HepG2 (cell line): Measurements from ENCODE around the gene MAPK8. TPM values are rescaled to one million over a fixed set of nuclear protein-coding genes. Genes with fewer than 3 reads are reported as not detected.
A peak's percentile ranks its signal among the peaks of the same experiment; 100 is the strongest.

Experiments used
- ARID4A ChIP-seq: sonication (generic); formaldehyde crosslinking; IDR thresholded peaks from 2 replicates; pipeline ENCODE4 v1.5.0; 2020; ENCODE audit warnings: mild to moderate bottlenecking, missing genetic modification reagents, borderline replicate concordance
- ATAD3A ChIP-seq: sonication (generic); formaldehyde crosslinking; IDR thresholded peaks from 2 replicates; pipeline ENCODE4 v1.4.0; 2020; ENCODE audit warnings: missing genetic modification reagents
- IKZF4 ChIP-seq: sonication (generic); formaldehyde crosslinking; IDR thresholded peaks from 2 replicates; pipeline ENCODE4 v1.5.1; 2020; ENCODE audit warnings: borderline replicate concordance, mild to moderate bottlenecking, low read depth, missing genetic modification reagents; ENCODE audit errors: not compliant biosample characterization
- IRF9 ChIP-seq: sonication (generic); formaldehyde crosslinking; IDR thresholded peaks from 2 replicates; pipeline ENCODE4 v1.8.0; 2022; ENCODE audit warnings: missing genetic modification reagents, mild to moderate bottlenecking, borderline replicate concordance
- MEIS1 ChIP-seq: sonication (generic); formaldehyde crosslinking; IDR thresholded peaks from 2 replicates; pipeline ENCODE4 v1.9.0; 2021; ENCODE audit warnings: mild to moderate bottlenecking, missing genetic modification reagents, moderate library complexity, borderline replicate concordance
- MYNN ChIP-seq: sonication (generic); formaldehyde crosslinking; IDR thresholded peaks from 2 replicates; pipeline ENCODE4 v1.4.0; 2020; ENCODE audit warnings: mild to moderate bottlenecking, low read depth, missing genetic modification reagents
- NFYC ChIP-seq: IDR thresholded peaks from 2 replicates; pipeline ENCODE4 v1.6.1; 2016; ENCODE audit warnings: missing genetic modification reagents, missing compliant biosample characterization
- SIX1 ChIP-seq: sonication (generic); formaldehyde crosslinking; IDR thresholded peaks from 2 replicates; pipeline ENCODE4 v1.4.0; 2020; ENCODE audit warnings: missing genetic modification reagents, borderline replicate concordance
- SRF ChIP-seq: IDR thresholded peaks from 2 replicates; pipeline ENCODE4 v1.6.1; 2011; ENCODE audit warnings: mild to moderate bottlenecking, low read depth, low read length, moderate library complexity
- TBX3 ChIP-seq: fragments of 450-650 bp; IDR thresholded peaks from 2 replicates; pipeline ENCODE4 v1.6.1; 2017; ENCODE audit warnings: antibody characterized with exemption, mild to moderate bottlenecking, inconsistent platforms, borderline replicate concordance
- ZNF136 ChIP-seq: sonication (generic); formaldehyde crosslinking; IDR thresholded peaks from 2 replicates; pipeline ENCODE4 v1.8.1; 2022; ENCODE audit warnings: low read depth, mild to moderate bottlenecking, moderate library complexity, missing genetic modification reagents
- ZNF235 ChIP-seq: sonication (generic); formaldehyde crosslinking; IDR thresholded peaks from 2 replicates; pipeline ENCODE4 v1.8.1; 2023; ENCODE audit warnings: mild to moderate bottlenecking, missing genetic modification reagents, borderline replicate concordance
- ZNF30 ChIP-seq: sonication (generic); formaldehyde crosslinking; IDR thresholded peaks from 2 replicates; pipeline ENCODE4 v1.5.0; 2020; ENCODE audit warnings: mild to moderate bottlenecking, missing genetic modification reagents
- ZNF383 ChIP-seq: sonication (generic); formaldehyde crosslinking; IDR thresholded peaks from 2 replicates; pipeline ENCODE4 v1.4.0; 2020; ENCODE audit warnings: missing genetic modification reagents, mild to moderate bottlenecking, borderline replicate concordance
- ZNF550 ChIP-seq: sonication (generic); formaldehyde crosslinking; IDR thresholded peaks from 2 replicates; pipeline ENCODE4 v1.4.0; 2020; ENCODE audit warnings: mild to moderate bottlenecking, missing genetic modification reagents, borderline replicate concordance
- ZNF746 ChIP-seq: sonication (generic); formaldehyde crosslinking; IDR thresholded peaks from 2 replicates; pipeline ENCODE4 v1.8.0; 2022; ENCODE audit warnings: mild to moderate bottlenecking, missing genetic modification reagents
- ZZZ3 ChIP-seq: sonication (generic); formaldehyde crosslinking; IDR thresholded peaks from 2 replicates; pipeline ENCODE4 v1.4.0; 2020; ENCODE audit warnings: missing genetic modification reagents, mild to moderate bottlenecking, borderline replicate concordance
- polyA plus RNA-seq, 8 experiments: library from polyadenylated mRNA; depleted of rRNA in 3 of 8; stranded (reverse) in 7 of 8; unstranded in 1 of 8; fragments of >200 nt; fragmentation: Illumina TruSeq in 4 of 8; extraction: Trizol in 4 of 8; gene quantifications; 2 replicates each; pipeline versions ENCODE4 v1.2.1 to v1.2.3, GENCODE V29; 2011 to 2016; ENCODE audit warnings: low read depth in 4 of 8, missing spikeins in 1 of 8, mixed read lengths in 1 of 8; ENCODE audit not compliant: insufficient read depth in 1 of 8
- total RNA-seq, 5 experiments: library from RNA; depleted of rRNA; stranded (reverse); fragments of >200 nt; fragmentation: Illumina TruSeq; extraction: Trizol; gene quantifications; 2 replicates each; pipeline ENCODE4 v1.2.3, GENCODE V29; 2016; ENCODE audit warnings: low read depth in 1 of 5
- TF ChIP-seq, protein P1 (sequence below): sonication (generic); formaldehyde crosslinking; IDR thresholded peaks from 2 replicates; pipeline ENCODE4 v1.4.0; 2020; ENCODE audit warnings: missing genetic modification reagents
- TF ChIP-seq, protein P2 (sequence below): sonication (generic); formaldehyde crosslinking; IDR thresholded peaks from 2 replicates; pipeline ENCODE4 v1.4.0; 2020; ENCODE audit warnings: mild to moderate bottlenecking, low read depth, missing genetic modification reagents

The MAPK8 gene
- total and polyA plus RNA-seq, 2 of the 13 experiments (the other 11 are each of a cell fraction or from before 2014, with no cell fraction given): 41.6 to 47.3 TPM

DNA sequence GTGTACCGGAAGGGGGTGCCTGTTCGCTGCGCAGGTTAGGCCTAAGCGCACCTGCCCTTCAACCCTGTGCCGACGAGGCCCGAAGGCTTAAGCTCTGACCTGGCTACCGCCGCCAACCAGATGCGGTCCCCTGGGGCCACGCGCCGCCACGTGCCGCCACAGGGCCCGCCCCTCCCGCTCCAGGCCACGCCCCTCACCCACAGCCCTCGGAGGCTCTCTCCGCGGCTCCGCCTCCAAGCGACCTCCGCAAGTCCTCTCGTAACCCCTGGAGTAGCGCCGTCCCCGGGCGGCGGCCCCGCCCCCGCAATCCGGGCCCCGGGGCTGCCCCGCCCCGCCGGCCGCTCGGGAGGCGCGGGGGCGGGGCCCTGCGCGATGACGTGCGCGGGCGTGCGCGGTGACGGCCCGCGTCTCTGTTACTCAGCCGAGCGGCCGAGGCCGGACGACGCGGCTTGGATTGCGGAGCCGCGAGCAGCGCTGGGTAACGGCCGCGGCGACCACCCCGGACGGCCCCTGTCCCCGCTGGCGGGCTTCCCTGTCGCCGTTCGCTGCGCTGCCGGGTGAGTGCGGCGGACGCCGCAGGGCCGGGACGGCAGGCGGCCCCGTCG lies at the start of gene MAPK8 (continued):
- peak; percentile 96 for TF ChIP-seq ZNF30 (CRISPR knock-in tag)
- TF ChIP-seq, protein P1, sequence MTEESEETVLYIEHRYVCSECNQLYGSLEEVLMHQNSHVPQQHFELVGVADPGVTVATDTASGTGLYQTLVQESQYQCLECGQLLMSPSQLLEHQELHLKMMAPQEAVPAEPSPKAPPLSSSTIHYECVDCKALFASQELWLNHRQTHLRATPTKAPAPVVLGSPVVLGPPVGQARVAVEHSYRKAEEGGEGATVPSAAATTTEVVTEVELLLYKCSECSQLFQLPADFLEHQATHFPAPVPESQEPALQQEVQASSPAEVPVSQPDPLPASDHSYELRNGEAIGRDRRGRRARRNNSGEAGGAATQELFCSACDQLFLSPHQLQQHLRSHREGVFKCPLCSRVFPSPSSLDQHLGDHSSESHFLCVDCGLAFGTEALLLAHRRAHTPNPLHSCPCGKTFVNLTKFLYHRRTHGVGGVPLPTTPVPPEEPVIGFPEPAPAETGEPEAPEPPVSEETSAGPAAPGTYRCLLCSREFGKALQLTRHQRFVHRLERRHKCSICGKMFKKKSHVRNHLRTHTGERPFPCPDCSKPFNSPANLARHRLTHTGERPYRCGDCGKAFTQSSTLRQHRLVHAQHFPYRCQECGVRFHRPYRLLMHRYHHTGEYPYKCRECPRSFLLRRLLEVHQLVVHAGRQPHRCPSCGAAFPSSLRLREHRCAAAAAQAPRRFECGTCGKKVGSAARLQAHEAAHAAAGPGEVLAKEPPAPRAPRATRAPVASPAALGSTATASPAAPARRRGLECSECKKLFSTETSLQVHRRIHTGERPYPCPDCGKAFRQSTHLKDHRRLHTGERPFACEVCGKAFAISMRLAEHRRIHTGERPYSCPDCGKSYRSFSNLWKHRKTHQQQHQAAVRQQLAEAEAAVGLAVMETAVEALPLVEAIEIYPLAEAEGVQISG (CRISPR knock-in tag): peak; percentile 77
- peak; percentile 73; the same call in 1 of the 2 replicates for TF ChIP-seq ZZZ3 (CRISPR knock-in tag)
- peak; percentile 60; the same call in 1 of the 2 replicates for TF ChIP-seq ZNF746 (CRISPR knock-in tag)
- TF ChIP-seq ZNF136: peak; percentile 52; the same call in 1 of the 2 replicates
- no peak for TF ChIP-seq ATAD3A (CRISPR knock-in tag)
- TF ChIP-seq NFYC (CRISPR knock-in tag): peak; percentile 61
- peak; percentile 86; the same call in 1 of the 2 replicates for TF ChIP-seq IRF9 (CRISPR knock-in tag)
- TF ChIP-seq SRF: no peak
- TF ChIP-seq ARID4A: peak; percentile 71
- TF ChIP-seq ZNF235 (CRISPR knock-in tag): peak; percentile 93; the same call in 1 of the 2 replicates
- TF ChIP-seq, protein P2, sequence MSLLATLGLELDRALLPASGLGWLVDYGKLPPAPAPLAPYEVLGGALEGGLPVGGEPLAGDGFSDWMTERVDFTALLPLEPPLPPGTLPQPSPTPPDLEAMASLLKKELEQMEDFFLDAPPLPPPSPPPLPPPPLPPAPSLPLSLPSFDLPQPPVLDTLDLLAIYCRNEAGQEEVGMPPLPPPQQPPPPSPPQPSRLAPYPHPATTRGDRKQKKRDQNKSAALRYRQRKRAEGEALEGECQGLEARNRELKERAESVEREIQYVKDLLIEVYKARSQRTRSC (CRISPR knock-in tag): no peak
- peak; percentile 78; the same call in 1 of the 2 replicates for TF ChIP-seq MEIS1 (CRISPR knock-in tag)
- TF ChIP-seq IKZF4: peak; percentile 71
- TF ChIP-seq SIX1 (CRISPR knock-in tag): no peak
- TF ChIP-seq ZNF550 (CRISPR knock-in tag): no peak
- TF ChIP-seq MYNN (CRISPR knock-in tag): no peak
- TF ChIP-seq TBX3: no peak
- TF ChIP-seq ZNF383: no peak
